SK-N-SH (cell line): ENCODE data around the gene SEZ6. TPM values are rescaled to one million over a fixed set of nuclear protein-coding genes. Genes with fewer than 3 reads are reported as not detected.

ENCODE experiments used
- CTCF ChIA-PET: fragments of 300-600, 350-600 bp; formaldehyde crosslinking; extraction: SDS; loops from one replicate; lab custom pipeline; 2021; lab: Yijun Ruan, JAX
- POLR2A ChIA-PET: fragments of 350-600 bp; sonication (Branson Sonifier 250); formaldehyde crosslinking; extraction: SDS; loops from one replicate; lab custom pipeline; 2020; ENCODE audit warnings: antibody characterized with exemption, inconsistent platforms; lab: Yijun Ruan, JAX
- DNase-seq: peaks from one replicate; pipeline ENCODE4 v3.0.0; 2012
- H2AFZ ChIP-seq: fragments of 200-600 bp; sonication (generic); 2 replicates; pipeline ENCODE4 v1.8.1; 2016; ENCODE audit warnings: antibody characterized with exemption, mild to moderate bottlenecking, low read depth
- H3F3A ChIP-seq: fragments of 200-600 bp; sonication (generic); replicated peaks from 2 replicates; pipeline ENCODE3; 2016; ENCODE audit warnings: antibody characterized with exemption, mild to moderate bottlenecking; ENCODE audit not compliant: insufficient read depth
- H3K27ac ChIP-seq, 2 experiments: fragments of 200-500 bp in 1 of 2; fragments of 200-600 bp in 1 of 2; sonication (Bioruptor generic) in 1 of 2; sonication (generic), shearing (Covaris generic) in 1 of 2; 2 replicates each; pipeline versions ENCODE4 v1.5.1 to v1.6.1; 2014 to 2016; ENCODE audit warnings: low read depth in 2 of 2, inconsistent platforms in 1 of 2, low read length in 1 of 2, mild to moderate bottlenecking in 1 of 2, mixed read lengths in 1 of 2
- H3K27me3 ChIP-seq: fragments of 200-600 bp; sonication (generic), shearing (Covaris generic); 2 replicates; pipeline ENCODE4 v1.6.1; 2016; ENCODE audit warnings: mixed run types; ENCODE audit not compliant: insufficient read depth
- H3K36me3 ChIP-seq, 2 experiments: fragments of 200-500 bp in 1 of 2; fragments of 200-600 bp in 1 of 2; sonication (Bioruptor generic) in 1 of 2; sonication (generic) in 1 of 2; replicated peaks in 1 of 2; 2 replicates each; pipeline versions ENCODE3 to v1.5.1; 2014 to 2016; ENCODE audit warnings: low read length in 1 of 2, mild to moderate bottlenecking in 1 of 2; ENCODE audit not compliant: insufficient read depth in 2 of 2, control insufficient read depth in 1 of 2
- H3K4me1 ChIP-seq, 2 experiments: fragments of 200-500 bp in 1 of 2; fragments of 200-600 bp in 1 of 2; sonication (Bioruptor generic) in 1 of 2; sonication (generic), shearing (Covaris generic) in 1 of 2; 2 replicates each; pipeline versions ENCODE4 v1.5.1 to v1.6.1; 2014 to 2016; ENCODE audit warnings: low read depth in 1 of 2, low read length in 1 of 2, mixed run types in 1 of 2; ENCODE audit not compliant: insufficient read depth in 2 of 2, control insufficient read depth in 1 of 2
- H3K4me2 ChIP-seq: fragments of 200-600 bp; sonication (generic), shearing (Covaris generic); 2 replicates; pipeline ENCODE4 v1.6.1; 2017; ENCODE audit warnings: mixed run types
- H3K4me3 ChIP-seq, 2 experiments: fragments of 200-500 bp in 1 of 2; fragments of 200-600 bp in 1 of 2; sonication (Bioruptor generic) in 1 of 2; sonication (generic), shearing (Covaris generic) in 1 of 2; 2 replicates each; pipeline versions ENCODE4 v1.5.1 to v1.8.1; 2014 to 2016; ENCODE audit warnings: low read depth in 2 of 2, inconsistent platforms in 1 of 2, low read length in 1 of 2, mild to moderate bottlenecking in 1 of 2, mixed read lengths in 1 of 2, moderate library complexity in 1 of 2
- H3K79me2 ChIP-seq: fragments of 200-600 bp; sonication (generic); 2 replicates; pipeline ENCODE4 v1.8.1; 2017; ENCODE audit warnings: mild to moderate bottlenecking; ENCODE audit not compliant: insufficient read depth
- H3K9ac ChIP-seq: fragments of 200-600 bp; sonication (generic); 2 replicates; pipeline ENCODE4 v1.6.1; 2017; ENCODE audit warnings: mixed run types
- H3K9me2 ChIP-seq: fragments of 200-600 bp; sonication (generic); 2 replicates; pipeline ENCODE4 v1.6.1; 2017; ENCODE audit warnings: mixed run types
- H3K9me3 ChIP-seq: fragments of 200-600 bp; sonication (generic); 2 replicates; pipeline ENCODE4 v1.6.1; 2017; ENCODE audit warnings: mixed run types, mild to moderate bottlenecking, moderate library complexity
- H4K20me1 ChIP-seq: fragments of 200-600 bp; sonication (generic); 2 replicates; pipeline ENCODE4 v1.6.1; 2017; ENCODE audit warnings: mild to moderate bottlenecking, mixed run types; ENCODE audit not compliant: insufficient read depth
- CHD2 ChIP-seq: fragments of 150-350 bp; IDR thresholded peaks from 2 replicates; pipeline ENCODE4 v1.6.1; 2018; ENCODE audit warnings: low read length; ENCODE audit not compliant: partially characterized antibody
- ELF1 ChIP-seq: IDR thresholded peaks from 2 replicates; pipeline ENCODE4 v1.4.0; 2012
- FOXJ3 ChIP-seq: sonication (generic); formaldehyde crosslinking; IDR thresholded peaks from 2 replicates; pipeline ENCODE4 v1.5.1; 2020; ENCODE audit warnings: mild to moderate bottlenecking, missing genetic modification reagents
- GABPA ChIP-seq: IDR thresholded peaks from 2 replicates; pipeline ENCODE4 v1.4.0; 2012; ENCODE audit warnings: low read depth, mild to moderate bottlenecking
- GATA2 ChIP-seq: sonication (generic); formaldehyde crosslinking; IDR thresholded peaks from 2 replicates; pipeline ENCODE4 v1.5.0; 2020; ENCODE audit warnings: mild to moderate bottlenecking, missing genetic modification reagents
- NRF1 ChIP-seq: IDR thresholded peaks from 2 replicates; pipeline ENCODE4 v1.6.1; 2012; ENCODE audit warnings: low read depth, mild to moderate bottlenecking, low read length
- POLR2AphosphoS5 ChIP-seq: IDR thresholded peaks from 2 replicates; pipeline ENCODE4 v1.6.1; 2012; ENCODE audit warnings: low read depth, low read length
- RAD21 ChIP-seq: IDR thresholded peaks from 2 replicates; pipeline ENCODE4 v1.6.1; 2012; ENCODE audit warnings: mild to moderate bottlenecking, low read length
- RXRA ChIP-seq: IDR thresholded peaks from 2 replicates; pipeline ENCODE4 v1.4.0; 2012; ENCODE audit warnings: low read depth, mild to moderate bottlenecking, borderline replicate concordance
- SMC3 ChIP-seq: IDR thresholded peaks from 2 replicates; pipeline ENCODE4 v1.6.1; 2012; ENCODE audit warnings: low read depth, low read length, improper control_type of control experiment
- TAF1 ChIP-seq: IDR thresholded peaks from 2 replicates; pipeline ENCODE4 v1.6.1; 2012; ENCODE audit warnings: low read depth, mild to moderate bottlenecking, low read length, moderate library complexity, borderline replicate concordance
- TEAD4 ChIP-seq: IDR thresholded peaks from 2 replicates; pipeline ENCODE4 v1.4.0; 2012; ENCODE audit warnings: mild to moderate bottlenecking, borderline replicate concordance; ENCODE audit not compliant: insufficient read depth
- WGBS: methylation state at CpG from one replicate; pipeline ENCODE4 v1.1.6; 2017; ENCODE audit warnings: low lambda C conversion rate; 5-methylcytosine and 5-hydroxymethylcytosine counted together
- polyA plus RNA-seq, 3 experiments: library from polyadenylated mRNA; depleted of rRNA; stranded (reverse); fragments of >200 nt; gene quantifications; 2 replicates each; pipeline ENCODE4 v1.2.3, GENCODE V29; 2012
- TF ChIP-seq, protein P1 (sequence below): fragments of 150-350 bp; IDR thresholded peaks from 2 replicates; pipeline ENCODE4 v1.6.1; 2016; ENCODE audit warnings: mild to moderate bottlenecking, low read depth, low read length
- TF ChIP-seq, protein P2 (sequence below): IDR thresholded peaks from 2 replicates; pipeline ENCODE4; 2012
- TF ChIP-seq, protein P3 (sequence below): fragments of 200-600 bp; sonication (generic); IDR thresholded peaks from 2 replicates; pipeline ENCODE4 v1.6.1; 2017; ENCODE audit warnings: antibody characterized with exemption, mild to moderate bottlenecking, moderate library complexity
- TF ChIP-seq, protein P4 (sequence below): IDR thresholded peaks from 2 replicates; pipeline ENCODE4 v1.4.0; 2012; ENCODE audit warnings: low read depth
- TF ChIP-seq, protein P5 (sequence below): IDR thresholded peaks from 2 replicates; pipeline ENCODE4 v1.6.1; 2012; ENCODE audit warnings: mild to moderate bottlenecking, low read depth, low read length, moderate library complexity

SEZ6 gene
- polyA plus RNA-seq, 1 of the 3 experiments (the other 2 are of a cell fraction): 0.12 TPM

DNA sequence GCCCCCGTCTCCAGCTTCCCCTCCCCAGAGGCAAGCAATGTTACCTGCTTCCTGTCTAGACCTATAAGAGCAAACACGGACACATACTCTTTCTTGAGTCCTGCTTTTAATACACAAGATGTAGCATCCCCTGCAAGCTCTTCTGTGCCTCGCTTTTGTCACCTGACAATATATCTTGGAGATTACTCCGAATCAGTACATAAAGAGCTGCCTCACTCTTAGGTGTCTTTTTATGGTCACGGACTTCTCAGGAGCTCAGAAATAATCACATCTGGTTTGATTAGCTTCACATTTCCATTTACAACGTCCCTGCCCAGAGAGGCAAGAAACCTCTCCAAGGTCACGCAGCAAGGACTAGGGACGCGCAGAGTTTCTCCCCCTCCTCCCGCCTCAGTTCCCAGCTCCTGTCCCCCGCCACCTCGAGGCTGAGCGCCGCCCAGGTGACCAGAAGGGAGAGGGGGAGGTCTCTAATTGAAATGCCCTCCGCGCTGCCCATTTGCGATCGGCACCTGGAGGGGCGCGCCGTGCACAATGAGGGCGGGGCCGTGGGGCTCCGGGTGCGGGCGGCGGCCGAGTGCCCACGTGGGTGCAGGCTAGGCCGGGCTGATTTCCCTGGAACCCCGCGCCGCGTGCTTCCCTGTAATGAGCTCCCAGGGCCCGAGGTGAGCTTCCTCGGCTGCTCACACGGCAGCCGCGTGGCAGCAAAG is 13.8 kb upstream of the SEZ6 start:
- CTCF ChIA-PET: interaction anchor here (1.2 to 2.5 kb wide), 7 partner anchors 9 to 97 kb away, joined by 4 to 8 read pairs (median 6); no protein-coding TSS in a partner anchor

More for the DNA sequence above, 13.8 kb upstream of the SEZ6 start:
- Histone ChIP-seq H3K4me1 (peaks cover 0 to 5% of the 10 kb centered on the region in 2 experiments; a peak in 1 of 4 replicates), H4K20me1 (no peaks in the 10 kb centered on the region), H3K27ac (no peak overlapping the region), H3K4me2 (no peak overlapping the region), H3K9me2 (no peaks in the 10 kb centered on the region), H3F3A (no peaks in the 10 kb centered on the region), H3K9ac (no peak overlapping the region), H2AFZ (no peak overlapping the region), H3K9me3 (no peaks in the 10 kb centered on the region), H3K4me3 (no peak overlapping the region), H3K79me2 (no peaks in the 10 kb centered on the region), H3K27me3 (peaks cover 29% of the 10 kb centered on the region), H3K36me3 (no peaks in the 10 kb centered on the region)
- no peak for DNase-seq
- TF ChIP-seq, protein P1, sequence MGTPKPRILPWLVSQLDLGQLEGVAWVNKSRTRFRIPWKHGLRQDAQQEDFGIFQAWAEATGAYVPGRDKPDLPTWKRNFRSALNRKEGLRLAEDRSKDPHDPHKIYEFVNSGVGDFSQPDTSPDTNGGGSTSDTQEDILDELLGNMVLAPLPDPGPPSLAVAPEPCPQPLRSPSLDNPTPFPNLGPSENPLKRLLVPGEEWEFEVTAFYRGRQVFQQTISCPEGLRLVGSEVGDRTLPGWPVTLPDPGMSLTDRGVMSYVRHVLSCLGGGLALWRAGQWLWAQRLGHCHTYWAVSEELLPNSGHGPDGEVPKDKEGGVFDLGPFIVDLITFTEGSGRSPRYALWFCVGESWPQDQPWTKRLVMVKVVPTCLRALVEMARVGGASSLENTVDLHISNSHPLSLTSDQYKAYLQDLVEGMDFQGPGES: no peak
- TF ChIP-seq TEAD4: no peak
- no peak for TF ChIP-seq TAF1
- no peak for TF ChIP-seq RXRA
- TF ChIP-seq CHD2: no peak
- TF ChIP-seq, protein P2, sequence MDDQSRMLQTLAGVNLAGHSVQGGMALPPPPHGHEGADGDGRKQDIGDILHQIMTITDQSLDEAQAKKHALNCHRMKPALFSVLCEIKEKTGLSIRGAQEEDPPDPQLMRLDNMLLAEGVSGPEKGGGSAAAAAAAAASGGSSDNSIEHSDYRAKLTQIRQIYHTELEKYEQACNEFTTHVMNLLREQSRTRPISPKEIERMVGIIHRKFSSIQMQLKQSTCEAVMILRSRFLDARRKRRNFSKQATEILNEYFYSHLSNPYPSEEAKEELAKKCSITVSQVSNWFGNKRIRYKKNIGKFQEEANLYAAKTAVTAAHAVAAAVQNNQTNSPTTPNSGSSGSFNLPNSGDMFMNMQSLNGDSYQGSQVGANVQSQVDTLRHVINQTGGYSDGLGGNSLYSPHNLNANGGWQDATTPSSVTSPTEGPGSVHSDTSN: no peak
- no peak for TF ChIP-seq POLR2AphosphoS5
- no peak for TF ChIP-seq NRF1
- no peak for TF ChIP-seq SMC3
- TF ChIP-seq, protein P3, sequence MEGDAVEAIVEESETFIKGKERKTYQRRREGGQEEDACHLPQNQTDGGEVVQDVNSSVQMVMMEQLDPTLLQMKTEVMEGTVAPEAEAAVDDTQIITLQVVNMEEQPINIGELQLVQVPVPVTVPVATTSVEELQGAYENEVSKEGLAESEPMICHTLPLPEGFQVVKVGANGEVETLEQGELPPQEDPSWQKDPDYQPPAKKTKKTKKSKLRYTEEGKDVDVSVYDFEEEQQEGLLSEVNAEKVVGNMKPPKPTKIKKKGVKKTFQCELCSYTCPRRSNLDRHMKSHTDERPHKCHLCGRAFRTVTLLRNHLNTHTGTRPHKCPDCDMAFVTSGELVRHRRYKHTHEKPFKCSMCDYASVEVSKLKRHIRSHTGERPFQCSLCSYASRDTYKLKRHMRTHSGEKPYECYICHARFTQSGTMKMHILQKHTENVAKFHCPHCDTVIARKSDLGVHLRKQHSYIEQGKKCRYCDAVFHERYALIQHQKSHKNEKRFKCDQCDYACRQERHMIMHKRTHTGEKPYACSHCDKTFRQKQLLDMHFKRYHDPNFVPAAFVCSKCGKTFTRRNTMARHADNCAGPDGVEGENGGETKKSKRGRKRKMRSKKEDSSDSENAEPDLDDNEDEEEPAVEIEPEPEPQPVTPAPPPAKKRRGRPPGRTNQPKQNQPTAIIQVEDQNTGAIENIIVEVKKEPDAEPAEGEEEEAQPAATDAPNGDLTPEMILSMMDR: no peak
- TF ChIP-seq ELF1: no peak
- TF ChIP-seq, protein P4, sequence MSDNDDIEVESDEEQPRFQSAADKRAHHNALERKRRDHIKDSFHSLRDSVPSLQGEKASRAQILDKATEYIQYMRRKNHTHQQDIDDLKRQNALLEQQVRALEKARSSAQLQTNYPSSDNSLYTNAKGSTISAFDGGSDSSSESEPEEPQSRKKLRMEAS: no peak
- no peak for TF ChIP-seq FOXJ3 (CRISPR knock-in tag)
- TF ChIP-seq, protein P5, sequence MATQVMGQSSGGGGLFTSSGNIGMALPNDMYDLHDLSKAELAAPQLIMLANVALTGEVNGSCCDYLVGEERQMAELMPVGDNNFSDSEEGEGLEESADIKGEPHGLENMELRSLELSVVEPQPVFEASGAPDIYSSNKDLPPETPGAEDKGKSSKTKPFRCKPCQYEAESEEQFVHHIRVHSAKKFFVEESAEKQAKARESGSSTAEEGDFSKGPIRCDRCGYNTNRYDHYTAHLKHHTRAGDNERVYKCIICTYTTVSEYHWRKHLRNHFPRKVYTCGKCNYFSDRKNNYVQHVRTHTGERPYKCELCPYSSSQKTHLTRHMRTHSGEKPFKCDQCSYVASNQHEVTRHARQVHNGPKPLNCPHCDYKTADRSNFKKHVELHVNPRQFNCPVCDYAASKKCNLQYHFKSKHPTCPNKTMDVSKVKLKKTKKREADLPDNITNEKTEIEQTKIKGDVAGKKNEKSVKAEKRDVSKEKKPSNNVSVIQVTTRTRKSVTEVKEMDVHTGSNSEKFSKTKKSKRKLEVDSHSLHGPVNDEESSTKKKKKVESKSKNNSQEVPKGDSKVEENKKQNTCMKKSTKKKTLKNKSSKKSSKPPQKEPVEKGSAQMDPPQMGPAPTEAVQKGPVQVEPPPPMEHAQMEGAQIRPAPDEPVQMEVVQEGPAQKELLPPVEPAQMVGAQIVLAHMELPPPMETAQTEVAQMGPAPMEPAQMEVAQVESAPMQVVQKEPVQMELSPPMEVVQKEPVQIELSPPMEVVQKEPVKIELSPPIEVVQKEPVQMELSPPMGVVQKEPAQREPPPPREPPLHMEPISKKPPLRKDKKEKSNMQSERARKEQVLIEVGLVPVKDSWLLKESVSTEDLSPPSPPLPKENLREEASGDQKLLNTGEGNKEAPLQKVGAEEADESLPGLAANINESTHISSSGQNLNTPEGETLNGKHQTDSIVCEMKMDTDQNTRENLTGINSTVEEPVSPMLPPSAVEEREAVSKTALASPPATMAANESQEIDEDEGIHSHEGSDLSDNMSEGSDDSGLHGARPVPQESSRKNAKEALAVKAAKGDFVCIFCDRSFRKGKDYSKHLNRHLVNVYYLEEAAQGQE: no peak
- TF ChIP-seq GATA2 (CRISPR knock-in tag): no peak
- TF ChIP-seq GABPA: no peak
- TF ChIP-seq RAD21: no peak
- POLR2A ChIA-PET: no interaction called here
- WGBS: 67% methylated on average over 21 of the region's 39 CpGs
